ENCODE results near the gene KIF26A.

Gene KIF26A

DNA sequence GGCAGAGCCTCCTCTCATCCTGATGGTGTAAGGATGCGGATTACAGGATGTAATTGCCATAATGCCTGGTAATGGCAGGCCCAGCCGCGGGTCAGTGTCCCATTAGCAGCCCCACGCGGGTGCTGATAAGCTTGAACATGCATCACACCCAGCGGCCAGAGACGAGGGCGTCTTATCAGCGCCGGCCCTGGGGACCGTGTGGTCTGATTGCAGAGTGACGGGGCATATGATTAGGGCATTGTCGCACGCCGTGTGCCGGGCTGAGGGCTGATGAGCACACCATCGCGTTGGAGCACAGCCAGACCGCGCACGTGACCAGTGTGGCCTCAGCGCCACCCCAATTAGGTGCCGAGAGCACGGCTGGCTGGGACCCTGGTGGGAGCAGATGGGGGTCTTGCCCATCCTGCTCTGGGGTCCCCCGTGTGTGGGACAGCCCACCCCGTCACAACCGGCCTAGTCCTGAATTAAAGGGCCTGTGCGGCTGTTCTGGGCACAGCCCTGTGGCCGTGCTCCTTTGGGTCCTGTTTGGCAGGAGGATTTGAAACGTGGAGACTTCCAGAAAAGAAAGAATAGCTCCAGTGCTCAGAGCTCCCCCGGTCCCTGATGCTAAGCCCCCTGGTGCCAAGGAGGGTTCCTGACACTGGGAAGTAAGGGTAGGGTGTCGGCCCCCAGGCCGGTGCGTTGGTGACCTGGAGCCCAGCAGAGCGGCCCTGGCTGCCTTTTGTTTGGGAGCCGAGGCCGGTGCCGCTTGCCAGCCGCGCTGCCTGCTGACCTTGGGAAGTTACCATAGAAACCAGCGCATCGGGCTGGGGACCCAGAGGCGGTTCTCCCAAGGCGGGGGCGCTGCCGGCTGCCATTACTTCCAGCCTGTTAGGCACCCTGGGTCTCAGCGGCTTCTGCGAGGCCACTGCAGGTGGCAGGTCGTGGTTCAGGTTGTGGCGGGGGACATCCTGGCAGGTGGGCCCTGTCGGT, 20.7 kb downstream of the KIF26A start:
- no peaks in the 10 kb centered on the region for H3K27me3 ChIP-seq (ENCODE audit: control insufficient read depth, insufficient read depth, low read length)
- no peaks in the 10 kb centered on the region for H3K36me3 ChIP-seq (ENCODE audit: control insufficient read depth, insufficient read depth, low read length)
- H3K4me3 ChIP-seq (ENCODE audit: low read length), result no peak overlapping the region
- H3K27ac ChIP-seq (ENCODE audit: low read depth, low read length), result no peak overlapping the region
- no peak overlapping the region for H3K9ac ChIP-seq (ENCODE audit: low read length)
- H3K4me1 ChIP-seq (ENCODE audit: control insufficient read depth, insufficient read depth, low read length), result no peaks in the 10 kb centered on the region

DNA sequence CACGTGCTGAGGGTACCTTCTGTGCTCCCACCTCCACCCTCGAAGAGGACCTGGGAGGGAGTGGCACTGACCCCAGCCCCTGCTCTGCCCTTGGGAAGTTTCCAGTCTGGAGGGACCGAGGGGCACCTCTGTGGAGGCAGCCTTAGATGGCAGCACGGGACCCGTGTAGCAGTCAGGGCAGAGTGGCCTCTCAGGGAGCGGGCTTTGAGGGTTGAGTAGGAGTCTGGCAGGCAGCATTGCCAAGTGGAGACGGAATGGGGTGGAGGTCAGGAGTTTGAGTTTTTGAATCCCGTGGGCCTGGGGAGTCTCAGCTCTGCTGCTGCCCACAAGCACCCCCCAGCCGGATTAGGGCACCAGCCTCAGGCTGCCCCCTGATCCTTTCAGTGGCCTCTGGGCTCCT, 21.6 kb downstream of the KIF26A start:
- no peak overlapping the region for H3K27ac ChIP-seq (ENCODE audit: low read depth, low read length)
- no peaks in the 10 kb centered on the region for H3K4me1 ChIP-seq (ENCODE audit: control insufficient read depth, insufficient read depth, low read length)
- no peaks in the 10 kb centered on the region for H3K36me3 ChIP-seq (ENCODE audit: control insufficient read depth, insufficient read depth, low read length)
- H3K9ac ChIP-seq (ENCODE audit: low read length), result no peak overlapping the region
- H3K4me3 ChIP-seq (ENCODE audit: low read length), result no peak overlapping the region
- no peaks in the 10 kb centered on the region for H3K27me3 ChIP-seq (ENCODE audit: control insufficient read depth, insufficient read depth, low read length)

DNA sequence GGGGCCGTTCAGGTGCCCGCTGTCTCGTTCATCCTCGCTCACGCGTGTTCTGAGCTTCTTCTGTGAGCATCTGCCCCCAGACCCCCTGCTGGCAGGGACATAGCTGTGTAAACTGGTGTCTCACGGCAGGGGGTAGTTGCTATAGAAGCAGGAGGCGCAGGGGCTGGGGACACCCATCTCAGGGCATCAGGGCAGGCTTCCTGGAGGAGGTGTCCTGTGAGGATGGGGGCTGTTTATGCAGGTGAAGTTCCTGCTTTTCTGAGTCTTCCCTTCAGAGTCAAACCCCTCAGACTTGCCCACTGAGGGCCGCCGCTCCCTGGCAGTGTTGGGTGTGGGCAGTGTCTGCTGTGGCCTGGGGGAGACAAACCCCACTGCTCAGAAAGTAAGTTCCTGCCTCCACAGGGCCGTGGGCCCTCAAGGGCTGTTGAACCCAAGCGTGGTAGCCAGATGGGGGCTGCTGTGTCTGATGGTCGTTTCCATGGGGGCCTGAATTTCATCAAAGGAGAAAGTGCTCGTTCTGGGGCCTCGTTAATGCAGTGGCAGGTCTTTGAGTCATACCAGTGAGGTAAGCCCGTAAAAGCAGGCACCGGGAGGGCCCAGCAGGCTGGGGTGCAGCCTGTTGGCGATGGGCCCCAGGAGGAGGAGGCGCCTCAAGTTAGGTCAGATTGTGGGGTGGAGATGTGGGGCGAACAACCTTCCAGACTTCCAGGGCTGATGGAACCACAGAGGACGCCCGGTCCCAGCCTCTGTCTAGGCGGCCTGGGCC, 23.4 kb downstream of the KIF26A start:
- no peak overlapping the region for H3K9ac ChIP-seq (ENCODE audit: low read length)
- no peak overlapping the region for H3K27ac ChIP-seq (ENCODE audit: low read depth, low read length)
- no peaks in the 10 kb centered on the region for H3K4me1 ChIP-seq (ENCODE audit: control insufficient read depth, insufficient read depth, low read length)
- no peak overlapping the region for H3K4me3 ChIP-seq (ENCODE audit: low read length)
- H3K36me3 ChIP-seq (ENCODE audit: control insufficient read depth, insufficient read depth, low read length), result no peaks in the 10 kb centered on the region
- no peaks in the 10 kb centered on the region for H3K27me3 ChIP-seq (ENCODE audit: control insufficient read depth, insufficient read depth, low read length)

DNA sequence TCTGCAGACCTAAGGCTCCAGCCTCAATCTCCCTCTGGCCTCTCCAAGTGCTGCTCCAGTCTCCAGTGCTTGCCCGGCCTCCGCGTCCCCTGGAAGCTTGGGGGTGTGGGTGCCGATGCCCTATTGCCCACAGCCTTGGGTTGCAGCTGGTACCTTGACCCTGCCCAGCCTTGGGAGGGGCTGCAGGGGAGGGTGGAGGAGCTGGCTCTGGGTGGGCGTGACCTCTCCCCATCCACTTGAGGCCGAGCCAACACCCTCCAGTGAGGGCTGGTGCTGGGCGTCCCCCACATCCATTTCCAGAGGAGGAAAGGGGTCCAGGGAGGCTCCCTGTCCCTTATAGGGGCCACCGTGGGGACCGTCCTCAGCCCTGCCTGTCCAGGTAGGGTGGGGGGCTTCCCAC, 24.1 kb downstream of the KIF26A start:
- Histone ChIP-seq H3K36me3 (ENCODE audit: control insufficient read depth, insufficient read depth, low read length) (no peaks in the 10 kb centered on the region), H3K9ac (ENCODE audit: low read length) (no peak overlapping the region), H3K4me1 (ENCODE audit: control insufficient read depth, insufficient read depth, low read length) (no peaks in the 10 kb centered on the region), H3K27me3 (ENCODE audit: control insufficient read depth, insufficient read depth, low read length) (no peaks in the 10 kb centered on the region), H3K27ac (ENCODE audit: low read depth, low read length) (no peak overlapping the region), H3K4me3 (ENCODE audit: low read length) (no peak overlapping the region)

DNA sequence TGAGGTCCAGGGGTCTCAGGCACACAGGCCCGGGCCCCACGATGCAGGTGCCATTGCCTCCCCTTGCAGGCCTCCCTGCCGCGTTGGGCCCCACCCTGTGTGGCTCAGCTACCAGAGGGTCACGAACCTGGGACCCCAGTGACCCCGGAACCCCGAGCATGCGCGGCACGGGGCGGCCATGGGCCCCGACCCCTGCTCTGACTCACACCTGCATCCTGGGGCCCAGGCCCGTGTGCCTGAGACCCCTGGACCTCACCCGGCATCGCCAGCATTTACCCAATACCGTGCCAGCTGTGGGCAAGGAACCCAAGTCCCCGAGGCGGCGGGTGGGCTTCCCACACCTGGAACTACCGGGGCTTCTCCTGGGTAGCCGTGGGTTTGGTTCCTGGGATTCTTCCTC, 25.2 kb downstream of the KIF26A start:
- Histone ChIP-seq H3K36me3 (ENCODE audit: control insufficient read depth, insufficient read depth, low read length) (no peaks in the 10 kb centered on the region), H3K27me3 (ENCODE audit: control insufficient read depth, insufficient read depth, low read length) (no peaks in the 10 kb centered on the region), H3K27ac (ENCODE audit: low read depth, low read length) (no peak overlapping the region), H3K4me3 (ENCODE audit: low read length) (no peak overlapping the region), H3K9ac (ENCODE audit: low read length) (no peak overlapping the region), H3K4me1 (ENCODE audit: control insufficient read depth, insufficient read depth, low read length) (no peaks in the 10 kb centered on the region)

DNA sequence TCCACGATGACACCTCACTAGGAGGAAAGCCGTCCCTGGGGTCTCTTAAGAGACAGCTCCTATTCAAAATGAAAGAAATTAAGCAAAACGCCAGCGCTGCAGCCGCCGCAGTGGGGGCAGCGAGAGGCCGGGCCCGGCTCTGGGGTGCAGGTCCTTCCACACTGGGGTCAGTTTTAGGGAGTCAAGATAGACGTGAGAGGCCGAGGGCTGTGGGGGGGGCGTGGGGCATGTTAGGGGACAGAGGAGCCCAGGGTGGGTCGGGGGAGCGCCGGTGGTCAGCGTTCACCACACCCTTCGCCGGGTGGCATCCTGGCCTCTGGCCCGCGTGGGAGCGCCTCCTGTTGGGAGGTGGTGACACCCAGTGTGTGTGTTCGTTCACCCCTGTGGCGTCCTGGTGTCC, 25.7 kb downstream of the KIF26A start:
- Histone ChIP-seq H3K4me3 (ENCODE audit: low read length) (no peak overlapping the region), H3K4me1 (ENCODE audit: control insufficient read depth, insufficient read depth, low read length) (no peaks in the 10 kb centered on the region), H3K36me3 (ENCODE audit: control insufficient read depth, insufficient read depth, low read length) (no peaks in the 10 kb centered on the region), H3K27ac (ENCODE audit: low read depth, low read length) (no peak overlapping the region), H3K27me3 (ENCODE audit: control insufficient read depth, insufficient read depth, low read length) (no peaks in the 10 kb centered on the region), H3K9ac (ENCODE audit: low read length) (no peak overlapping the region)

DNA sequence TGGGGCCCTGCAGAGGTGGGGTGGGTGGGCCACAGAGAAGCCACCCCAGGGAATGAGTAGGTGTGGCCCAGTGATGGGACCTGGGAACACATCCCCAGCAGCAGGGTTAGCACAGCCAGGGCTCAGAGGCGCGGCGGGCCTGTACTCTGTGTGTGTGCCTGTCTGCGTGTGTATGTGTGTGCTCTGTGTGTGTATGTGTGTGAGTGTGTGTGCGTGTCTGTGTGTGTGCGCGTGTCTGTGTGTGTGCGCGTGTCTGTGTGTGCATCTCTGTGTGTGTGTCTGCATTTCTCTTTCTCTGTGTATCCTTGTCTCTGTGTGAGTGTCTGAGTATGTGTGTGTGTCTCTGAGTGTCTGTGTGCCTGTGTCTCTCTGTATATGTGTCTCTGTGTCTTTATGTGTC, 26.1 kb downstream of the KIF26A start:
- no peak overlapping the region for H3K9ac ChIP-seq (ENCODE audit: low read length)
- no peak overlapping the region for H3K4me3 ChIP-seq (ENCODE audit: low read length)
- H3K36me3 ChIP-seq (ENCODE audit: control insufficient read depth, insufficient read depth, low read length), result no peaks in the 10 kb centered on the region
- no peaks in the 10 kb centered on the region for H3K27me3 ChIP-seq (ENCODE audit: control insufficient read depth, insufficient read depth, low read length)
- H3K4me1 ChIP-seq (ENCODE audit: control insufficient read depth, insufficient read depth, low read length), result no peaks in the 10 kb centered on the region
- H3K27ac ChIP-seq (ENCODE audit: low read depth, low read length), result no peak overlapping the region

DNA sequence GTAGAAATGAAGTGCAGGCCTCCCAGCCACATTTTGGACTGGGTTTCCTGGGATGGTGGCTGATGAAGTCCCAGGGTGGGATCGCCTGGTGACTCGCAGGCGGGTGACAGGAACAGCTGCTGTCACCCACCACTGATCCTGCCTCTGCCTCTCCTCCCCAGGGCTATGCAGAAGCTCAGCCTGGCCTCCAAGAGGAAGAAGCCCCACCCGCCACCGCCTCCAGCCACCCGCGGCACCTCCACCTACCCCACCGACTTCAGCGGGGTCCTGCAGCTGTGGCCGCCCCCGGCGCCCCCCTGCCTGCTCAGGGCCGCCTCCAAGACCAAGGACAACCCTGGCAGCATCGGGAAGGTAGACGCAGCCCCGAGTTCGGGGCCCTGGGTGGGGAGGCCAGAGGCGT, 28.3 kb downstream of the KIF26A start:
- H3K36me3 ChIP-seq (ENCODE audit: control insufficient read depth, insufficient read depth, low read length), result no peaks in the 10 kb centered on the region
- no peak overlapping the region for H3K27ac ChIP-seq (ENCODE audit: low read depth, low read length)
- no peak overlapping the region for H3K9ac ChIP-seq (ENCODE audit: low read length)
- no peaks in the 10 kb centered on the region for H3K4me1 ChIP-seq (ENCODE audit: control insufficient read depth, insufficient read depth, low read length)
- H3K4me3 ChIP-seq (ENCODE audit: low read length), result no peak overlapping the region
- no peaks in the 10 kb centered on the region for H3K27me3 ChIP-seq (ENCODE audit: control insufficient read depth, insufficient read depth, low read length)

DNA sequence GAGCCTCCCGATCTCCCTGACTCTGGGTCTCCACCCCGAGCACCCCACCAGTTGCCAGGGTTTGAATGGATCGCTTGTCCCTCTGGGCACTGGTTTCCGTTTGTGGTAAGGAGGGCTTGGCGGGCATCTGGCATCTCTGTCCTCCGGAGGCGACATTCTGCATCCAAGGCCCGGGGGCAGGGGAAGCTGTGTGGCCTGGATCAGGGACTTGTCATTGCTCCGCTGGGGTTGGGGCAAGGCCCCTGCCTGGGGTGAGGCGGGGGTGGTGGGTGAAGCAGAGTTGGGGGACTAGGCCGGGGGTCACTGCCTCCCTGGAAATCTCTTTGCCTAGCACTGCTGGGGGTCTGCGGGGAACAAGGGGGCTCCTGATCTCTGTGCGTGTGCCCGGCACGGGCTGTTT, 30.2 kb downstream of the KIF26A start:
- Histone ChIP-seq H3K4me3 (ENCODE audit: low read length) (no peak overlapping the region), H3K4me1 (ENCODE audit: control insufficient read depth, insufficient read depth, low read length) (no peaks in the 10 kb centered on the region), H3K27ac (ENCODE audit: low read depth, low read length) (no peak overlapping the region), H3K36me3 (ENCODE audit: control insufficient read depth, insufficient read depth, low read length) (no peaks in the 10 kb centered on the region), H3K9ac (ENCODE audit: low read length) (no peak overlapping the region), H3K27me3 (ENCODE audit: control insufficient read depth, insufficient read depth, low read length) (no peaks in the 10 kb centered on the region)

DNA sequence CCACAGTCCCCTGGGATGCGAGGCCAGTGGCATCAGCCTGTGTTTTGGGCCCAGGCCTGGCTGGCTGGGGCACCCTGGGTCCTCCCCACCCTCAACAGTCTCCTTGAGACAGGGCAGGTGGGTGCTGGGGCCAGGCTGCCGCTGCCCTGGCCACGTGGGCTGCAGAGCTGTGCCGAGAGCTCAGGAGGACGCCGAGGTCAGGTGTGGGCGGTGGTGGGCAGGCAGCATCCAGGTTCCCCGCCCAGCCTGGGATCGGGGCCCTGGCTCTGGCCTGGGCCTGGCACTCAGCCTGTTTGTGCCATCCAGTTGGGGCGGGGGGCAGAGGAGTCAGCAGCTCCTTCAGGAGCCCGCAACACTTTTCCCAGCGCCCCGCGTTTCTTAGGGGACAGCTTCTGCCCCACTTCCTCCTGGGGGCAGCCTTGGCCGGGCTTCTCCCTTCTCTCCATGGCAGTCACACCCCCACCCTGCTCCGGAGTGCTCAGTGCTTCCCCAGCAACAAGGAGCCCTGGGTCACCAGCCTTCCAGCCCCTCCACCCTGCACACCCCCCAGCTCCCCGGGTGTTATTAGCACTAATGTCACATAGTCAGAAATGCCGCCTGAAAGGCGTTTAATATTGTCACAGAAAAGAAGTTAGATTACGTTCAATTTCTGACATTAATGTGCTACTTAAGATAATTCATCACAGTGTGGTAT, 30.8 kb downstream of the KIF26A start:
- Histone ChIP-seq H3K27me3 (ENCODE audit: control insufficient read depth, insufficient read depth, low read length) (no peaks in the 10 kb centered on the region), H3K9ac (ENCODE audit: low read length) (no peak overlapping the region)

DNA sequence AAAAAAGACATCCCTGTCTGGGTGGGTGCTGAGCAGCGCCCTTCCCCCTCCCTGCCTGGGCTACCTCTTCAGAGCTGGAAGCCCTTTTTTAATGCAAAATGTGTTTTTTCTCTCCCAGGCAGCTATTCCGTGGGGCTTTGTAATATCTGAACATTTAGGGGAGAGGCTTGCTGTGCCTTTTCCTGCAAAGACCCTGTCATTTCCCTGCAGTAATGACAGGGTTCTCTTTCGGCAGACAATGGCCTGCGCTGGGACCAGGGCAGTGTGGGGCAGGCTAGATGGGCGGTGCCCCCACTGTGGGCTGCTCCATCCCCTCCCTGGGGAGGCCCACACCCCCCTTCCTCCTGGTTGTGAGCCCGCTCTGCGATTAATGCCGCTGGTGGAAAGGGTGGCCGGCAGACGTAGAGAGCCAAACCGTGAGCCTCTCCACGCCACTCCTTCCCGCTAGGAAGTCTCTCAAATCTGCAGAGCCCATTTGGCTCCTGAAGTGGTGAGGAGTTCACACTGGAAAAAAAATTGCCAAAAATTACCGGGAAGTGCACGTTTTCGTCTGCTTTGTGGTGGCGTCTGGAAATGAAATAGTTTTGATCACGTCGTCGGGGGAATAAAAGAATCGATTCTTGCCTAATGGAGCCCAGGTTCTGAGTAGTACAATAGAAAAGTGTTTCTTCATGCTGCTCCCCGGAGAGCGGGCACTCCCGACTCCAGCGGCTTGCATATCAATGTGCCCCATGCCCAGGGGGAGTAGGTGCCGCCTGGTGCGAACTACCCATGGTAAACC, 31.5 kb downstream of the KIF26A start:
- no peak overlapping the region for H3K9ac ChIP-seq (ENCODE audit: low read length)
- no peaks in the 10 kb centered on the region for H3K27me3 ChIP-seq (ENCODE audit: control insufficient read depth, insufficient read depth, low read length)
- no peak overlapping the region for H3K27ac ChIP-seq (ENCODE audit: low read depth, low read length)
- no peaks in the 10 kb centered on the region for H3K36me3 ChIP-seq (ENCODE audit: control insufficient read depth, insufficient read depth, low read length)
- no peaks in the 10 kb centered on the region for H3K4me1 ChIP-seq (ENCODE audit: control insufficient read depth, insufficient read depth, low read length)
- no peak overlapping the region for H3K4me3 ChIP-seq (ENCODE audit: low read length)

More for the DNA sequence above, 30.8 kb downstream of the KIF26A start:
- H3K36me3 ChIP-seq (ENCODE audit: control insufficient read depth, insufficient read depth, low read length), result no peaks in the 10 kb centered on the region
- no peaks in the 10 kb centered on the region for H3K4me1 ChIP-seq (ENCODE audit: control insufficient read depth, insufficient read depth, low read length)
- H3K4me3 ChIP-seq (ENCODE audit: low read length), result no peak overlapping the region
- H3K27ac ChIP-seq (ENCODE audit: low read depth, low read length), result no peak overlapping the region
